Activated T-cell treated with anti-CD3 and anti-CD28 coated beads for 24 hours (primary cell): Measurements from ENCODE around the gene CTRB1.

ENCODE experiments used
- DNase-seq: peaks from one replicate; pipeline ENCODE4 v3.0.0-alpha.2; 2020; ENCODE audit warnings: low read depth

The CTRB1 gene

DNA sequence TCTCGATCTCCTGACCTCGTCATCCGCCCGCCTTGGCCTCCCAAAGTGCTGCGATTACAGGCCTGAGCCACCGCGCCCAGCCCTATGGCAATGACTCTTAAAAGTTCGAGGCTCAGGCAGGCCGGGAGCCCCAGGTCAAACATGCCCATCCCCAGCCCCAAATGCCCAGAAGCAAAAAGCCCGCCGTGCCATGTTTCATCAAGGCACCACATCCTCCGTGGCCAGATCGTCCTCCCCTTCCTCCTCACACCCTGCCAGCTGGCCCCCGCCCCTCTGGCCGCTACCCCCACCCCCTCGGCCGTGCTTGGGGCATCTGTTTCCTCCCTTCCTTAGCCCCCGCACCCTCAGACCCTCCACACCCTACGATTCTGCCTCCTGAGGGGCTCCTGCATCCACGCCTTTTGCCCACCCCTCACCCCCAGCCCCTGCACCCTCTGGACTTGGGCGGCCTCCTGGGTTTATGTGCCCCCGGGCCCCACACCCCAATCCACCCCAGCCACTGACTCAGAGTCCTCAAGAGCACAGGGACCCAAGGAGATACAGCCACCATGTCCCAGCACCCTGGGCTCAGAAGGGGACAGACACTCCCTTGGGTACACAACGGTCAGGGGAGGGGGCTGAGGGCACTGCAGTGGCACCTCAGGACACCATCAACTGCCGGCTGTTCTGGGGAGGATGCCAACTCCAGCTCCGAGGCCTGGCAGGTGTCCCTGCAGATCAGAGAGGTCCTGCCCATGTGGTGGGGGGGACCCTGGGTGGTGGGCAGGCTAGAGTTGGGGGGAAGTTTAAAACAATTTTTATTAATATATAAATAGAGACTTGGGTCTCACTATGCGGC is 7.1 kb downstream of the CTRB1 start:
- no peak for DNase-seq

DNA sequence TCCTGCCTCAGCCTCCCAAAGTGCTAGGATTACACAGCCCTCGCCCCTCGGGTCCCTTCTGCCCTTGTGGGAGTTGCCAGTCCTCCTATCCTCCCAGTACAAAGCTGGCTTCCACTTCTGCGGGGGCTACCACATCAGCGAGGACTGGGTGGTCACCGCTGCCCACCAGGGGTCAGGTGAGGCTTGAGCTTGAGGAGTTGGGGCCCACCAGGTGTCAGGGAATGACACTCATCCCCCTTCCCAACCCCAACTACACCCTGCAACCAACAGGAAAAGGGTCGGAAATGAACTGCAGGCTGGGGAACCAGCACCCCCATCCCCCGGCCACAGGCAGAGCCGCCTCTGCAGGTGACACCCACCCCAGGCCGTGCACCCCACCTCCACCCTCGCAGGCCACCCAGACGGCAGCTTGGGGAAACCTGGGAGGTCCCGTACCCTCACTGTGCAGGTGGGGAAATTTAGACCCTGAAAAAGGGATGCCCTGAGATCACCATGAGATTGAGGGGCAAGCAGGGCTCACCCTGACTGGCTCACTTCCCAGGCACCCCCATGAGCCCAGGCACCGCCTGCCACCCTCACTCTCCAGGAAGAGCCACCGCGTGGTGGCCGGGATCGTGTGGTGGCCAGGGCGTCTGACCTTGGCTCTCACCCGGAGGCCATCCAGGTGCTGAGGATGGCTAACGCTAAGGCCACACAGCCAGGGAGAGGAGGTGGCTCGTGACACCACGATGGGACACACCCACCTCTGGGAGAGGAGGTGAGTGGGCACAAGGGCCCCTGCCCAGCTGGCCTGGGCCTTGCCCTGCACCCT is 8.0 kb downstream of the CTRB1 start:
- no peak for DNase-seq

DNA sequence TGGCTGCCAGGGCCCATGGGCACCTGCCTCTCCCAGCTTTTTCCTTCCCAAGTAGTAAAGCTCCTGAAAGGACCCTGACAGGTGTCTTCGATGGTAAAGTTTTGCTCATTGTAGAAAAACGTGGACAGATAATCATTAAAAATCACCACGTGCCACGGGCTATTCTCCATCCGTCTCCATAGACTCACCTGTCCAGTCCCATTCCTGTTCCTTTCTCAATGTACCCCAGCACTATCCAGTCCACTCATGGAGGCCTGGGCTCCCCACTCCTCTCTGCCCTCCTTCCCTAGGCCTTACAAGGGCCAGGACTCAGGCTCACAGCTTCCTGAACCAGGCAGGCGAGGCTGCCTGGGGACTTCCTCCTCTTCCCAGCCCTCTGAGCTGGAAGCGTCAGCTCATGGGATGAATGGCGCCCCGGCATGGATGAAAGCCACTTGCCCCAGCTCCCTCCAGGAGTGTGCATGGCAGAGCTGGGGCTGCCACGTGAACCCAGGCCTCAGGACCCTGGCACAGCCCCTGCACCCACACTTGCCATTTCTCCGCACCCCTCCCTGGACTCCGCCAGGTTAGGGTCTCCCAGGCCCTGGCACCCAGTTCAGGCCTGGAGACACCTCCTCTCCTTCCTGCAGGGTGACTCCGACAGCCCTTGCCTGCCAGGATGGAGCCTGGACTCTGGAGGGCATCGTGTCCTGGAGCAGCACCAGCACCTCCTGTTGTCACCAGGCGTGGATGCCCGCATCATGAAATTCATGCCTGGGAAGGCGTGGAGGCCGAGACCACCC is 8.8 kb downstream of the CTRB1 start:
- no peak for DNase-seq

DNA sequence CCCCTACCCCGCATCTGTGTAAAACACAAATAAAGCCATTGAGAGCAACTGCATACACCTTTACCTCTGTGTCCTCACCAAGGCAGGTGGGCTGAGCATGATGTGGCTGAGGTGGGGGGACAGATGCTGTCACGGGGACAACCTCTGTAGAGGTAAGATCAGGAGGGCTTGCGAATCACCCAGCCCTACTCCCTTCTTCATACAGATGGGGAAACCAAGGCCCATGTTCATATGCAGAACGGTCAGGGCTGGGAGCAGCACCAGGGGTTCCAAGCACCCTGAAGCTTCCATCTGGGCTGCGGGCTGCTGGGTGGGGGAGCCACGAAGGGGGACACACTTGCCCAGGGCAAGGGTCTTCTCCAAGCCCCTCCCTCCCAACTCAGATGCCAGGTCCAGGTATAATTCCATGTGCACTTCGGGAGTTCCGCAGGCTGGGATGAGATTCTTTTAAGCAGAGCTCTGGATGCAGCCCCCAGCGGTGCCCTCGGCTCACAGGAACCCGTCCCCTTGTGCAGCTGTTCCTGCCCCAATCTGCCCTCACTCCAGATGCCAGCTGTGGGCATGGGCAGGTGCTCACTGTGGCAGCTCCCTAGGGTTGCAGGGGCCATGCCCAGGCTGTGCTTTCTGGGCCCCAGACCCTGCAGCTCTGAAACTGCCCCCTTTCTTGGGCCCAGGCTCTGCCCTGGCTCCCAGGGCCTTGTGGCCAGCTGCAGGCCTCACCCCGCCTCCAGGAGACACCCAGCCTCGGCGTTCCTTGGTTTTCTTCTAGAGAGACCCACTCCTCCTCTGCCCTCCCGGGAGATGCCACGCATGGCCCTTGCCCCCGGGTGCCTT is 9.6 kb downstream of the CTRB1 start:
- no peak for DNase-seq

DNA sequence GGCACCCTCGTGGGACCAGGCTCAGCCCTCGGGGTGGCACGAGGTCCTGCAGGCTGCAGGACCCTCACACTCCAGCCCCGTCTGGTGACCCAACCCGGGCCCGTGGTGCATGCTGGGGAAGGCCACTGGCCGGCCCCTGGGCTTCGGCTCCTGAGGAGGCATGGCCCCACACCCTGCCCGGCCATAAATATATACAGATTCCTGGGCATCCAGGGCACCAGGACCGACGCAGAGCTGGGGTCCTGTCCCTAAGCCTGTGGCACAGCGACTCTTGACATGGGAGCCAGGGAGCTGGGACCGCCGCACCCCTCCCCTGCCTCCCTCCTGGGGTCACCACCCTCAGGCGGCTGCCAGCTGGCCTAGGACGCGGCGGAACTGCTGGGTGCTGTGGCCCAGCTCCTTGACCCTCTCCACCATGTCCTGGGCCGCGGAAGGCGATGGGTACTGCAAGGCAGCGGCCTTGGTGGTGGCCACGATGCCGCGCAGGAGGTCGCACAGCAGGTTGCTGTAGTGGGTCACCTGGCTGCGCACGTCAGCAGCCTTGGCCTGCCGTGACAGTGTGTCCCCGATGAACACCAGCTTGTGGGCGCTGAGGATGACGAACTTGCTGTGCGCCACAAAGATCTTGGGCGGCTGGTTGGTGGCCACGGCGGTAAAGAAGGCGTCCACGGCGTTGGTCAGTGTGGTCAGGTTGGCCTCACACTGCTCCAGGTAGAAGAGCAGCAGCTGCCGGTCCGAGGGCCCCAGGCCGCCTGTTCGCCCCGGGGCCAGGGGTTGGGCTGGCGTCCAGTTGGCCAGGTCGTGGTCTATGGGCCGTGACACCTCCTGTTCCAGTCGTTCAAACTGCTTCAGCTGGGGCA is 10.6 kb downstream of the CTRB1 start:
- no peak for DNase-seq

DNA sequence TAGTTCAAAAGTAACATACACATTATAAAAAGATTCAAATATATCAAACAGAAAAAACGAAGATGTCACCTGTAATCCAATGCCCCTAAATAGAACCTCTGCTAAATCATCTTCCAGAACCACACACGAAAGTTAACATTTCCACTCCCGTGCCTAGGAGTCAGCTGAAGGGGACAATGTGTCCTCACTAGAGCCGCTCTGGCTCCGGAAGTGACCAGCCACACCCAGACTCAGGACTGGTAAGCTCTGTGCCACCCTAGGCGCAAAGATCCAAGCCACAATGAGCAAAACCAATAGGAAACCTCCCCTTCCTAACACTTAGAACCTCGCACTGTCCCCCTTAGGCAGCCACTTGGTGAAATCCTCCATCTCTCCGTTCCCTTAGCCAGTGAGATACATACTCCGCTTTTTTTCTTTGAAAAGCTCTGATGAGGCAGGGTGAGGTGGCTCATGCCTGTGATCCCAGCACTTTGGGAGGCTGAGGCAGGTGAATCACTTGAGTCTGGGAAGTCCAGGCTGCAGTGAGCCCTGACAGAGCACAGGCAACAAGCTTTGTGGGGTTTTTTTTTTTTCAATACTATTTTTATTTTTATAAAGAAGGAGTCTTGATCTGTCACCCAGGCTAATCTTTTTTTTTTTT is 11.8 kb downstream of the CTRB1 start:
- no peak for DNase-seq

DNA sequence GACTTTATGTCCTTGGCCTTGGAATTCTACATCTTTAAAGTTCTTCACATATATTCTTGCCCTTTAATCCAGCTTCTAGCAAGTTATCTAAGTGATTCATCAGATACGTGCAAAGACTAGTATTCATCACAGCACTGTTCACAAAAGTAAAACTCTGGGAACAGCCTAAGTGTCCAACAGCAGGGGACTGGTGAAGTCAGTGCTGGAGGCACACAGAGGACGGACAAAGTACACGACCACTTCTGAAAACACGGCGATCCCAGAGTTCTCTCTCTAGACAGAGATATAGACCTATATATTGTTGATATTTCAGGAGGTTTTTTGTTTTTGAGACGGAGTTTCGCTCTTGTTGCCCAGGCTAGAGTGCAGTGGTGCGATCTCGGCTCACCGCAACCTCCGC is 12.8 kb downstream of the CTRB1 start:
- DNase-seq, result no peak

DNA sequence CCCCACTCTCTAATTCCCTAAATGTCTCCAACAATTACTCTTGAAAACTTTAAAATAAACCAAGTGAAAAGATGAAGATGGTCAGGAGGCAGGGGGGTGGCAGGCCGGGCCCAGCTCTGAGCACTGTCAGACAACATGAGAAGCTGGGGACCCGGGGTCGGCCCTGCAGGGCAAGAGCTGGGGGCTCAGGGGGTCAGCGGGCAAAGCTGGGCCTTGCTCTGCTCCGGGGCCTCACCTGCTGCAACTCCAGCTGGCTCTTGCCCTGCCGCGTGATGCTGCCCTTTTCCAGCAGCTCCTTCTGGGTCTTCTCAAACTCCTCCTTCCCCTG is 14.8 kb downstream of the CTRB1 start:
- DNase-seq, result no peak

DNA sequence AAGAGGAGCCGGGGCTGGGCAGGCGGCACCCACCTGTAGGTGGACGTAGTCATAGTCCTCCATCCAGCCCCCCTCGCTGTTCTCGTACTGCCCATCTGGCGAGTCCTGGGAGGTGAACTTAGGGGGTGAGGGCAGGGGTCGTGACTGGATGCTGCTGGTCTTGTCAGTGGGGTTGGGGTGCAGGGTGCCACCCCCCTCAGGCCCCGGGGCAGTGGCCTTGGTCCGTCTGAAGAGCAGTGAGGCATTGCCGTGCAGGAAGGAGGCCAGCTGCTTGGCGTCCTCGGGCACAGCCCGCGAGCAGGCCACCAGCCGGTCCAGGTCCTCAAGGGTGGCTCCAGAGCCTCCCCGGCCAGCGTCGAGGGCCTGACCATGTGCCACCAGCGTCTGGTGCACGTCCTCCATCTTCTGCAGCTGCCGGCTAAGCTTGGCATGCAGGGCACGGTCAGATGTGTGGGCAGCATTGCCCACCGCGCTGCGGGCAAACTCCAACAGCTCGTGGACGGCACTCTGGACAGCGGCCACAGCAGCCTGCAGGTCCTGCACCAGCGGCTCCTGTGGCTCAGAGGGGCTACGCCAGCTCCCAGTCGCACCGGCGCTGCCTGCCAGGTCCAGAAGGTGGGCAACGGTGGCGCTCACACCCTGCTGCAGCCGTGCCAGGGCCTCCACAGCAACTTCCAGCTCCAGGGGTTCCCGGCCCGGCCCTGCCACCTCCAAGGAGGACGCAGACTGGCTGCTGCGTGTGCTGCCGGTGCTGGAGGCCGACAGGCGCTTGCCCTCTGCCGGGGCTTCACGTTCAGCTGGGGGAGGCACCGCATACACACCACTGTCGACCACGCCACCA is 16.3 kb downstream of the CTRB1 start:
- no peak for DNase-seq

DNA sequence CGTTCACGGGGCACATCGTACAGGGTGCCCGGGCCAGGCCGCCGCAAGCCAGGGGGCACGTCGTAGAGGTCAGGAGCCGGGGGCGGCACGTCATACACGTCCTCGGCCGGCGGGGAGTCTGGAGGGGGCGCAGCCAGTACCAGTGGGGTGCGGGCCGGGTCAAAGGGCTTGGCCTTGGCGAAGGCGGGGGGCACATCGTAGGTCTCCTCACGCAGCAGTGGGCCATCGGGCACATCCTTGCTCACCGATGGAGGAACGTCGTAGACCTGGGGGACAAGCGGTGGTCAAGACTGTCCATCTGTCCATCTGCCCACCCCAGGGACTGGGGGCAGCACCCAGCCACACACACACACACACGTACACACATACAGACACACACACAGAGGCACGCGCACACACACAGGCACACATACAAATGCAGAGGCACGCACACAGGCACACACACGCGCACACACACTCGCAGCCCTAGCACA is 17.0 kb downstream of the CTRB1 start:
- no peak for DNase-seq

DNA sequence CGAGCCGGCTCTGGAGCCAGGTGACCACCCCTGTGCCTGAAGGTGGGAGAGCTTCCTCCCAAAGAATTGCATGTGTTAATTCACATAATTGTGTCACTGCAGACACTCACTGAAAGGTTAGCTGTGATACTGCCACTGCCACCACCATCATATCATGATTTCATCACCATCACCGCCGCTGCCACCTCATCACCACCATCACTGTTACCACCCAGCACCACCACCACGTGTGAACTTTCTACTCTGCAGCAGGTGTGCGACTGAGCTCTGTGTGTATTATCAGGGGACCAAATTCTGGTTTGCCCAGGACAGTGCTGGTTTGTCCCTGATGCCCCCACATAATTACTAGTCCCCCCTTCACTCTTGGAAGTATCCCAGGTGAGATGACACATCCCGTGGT is 17.4 kb downstream of the CTRB1 start:
- DNase-seq, result no peak

DNA sequence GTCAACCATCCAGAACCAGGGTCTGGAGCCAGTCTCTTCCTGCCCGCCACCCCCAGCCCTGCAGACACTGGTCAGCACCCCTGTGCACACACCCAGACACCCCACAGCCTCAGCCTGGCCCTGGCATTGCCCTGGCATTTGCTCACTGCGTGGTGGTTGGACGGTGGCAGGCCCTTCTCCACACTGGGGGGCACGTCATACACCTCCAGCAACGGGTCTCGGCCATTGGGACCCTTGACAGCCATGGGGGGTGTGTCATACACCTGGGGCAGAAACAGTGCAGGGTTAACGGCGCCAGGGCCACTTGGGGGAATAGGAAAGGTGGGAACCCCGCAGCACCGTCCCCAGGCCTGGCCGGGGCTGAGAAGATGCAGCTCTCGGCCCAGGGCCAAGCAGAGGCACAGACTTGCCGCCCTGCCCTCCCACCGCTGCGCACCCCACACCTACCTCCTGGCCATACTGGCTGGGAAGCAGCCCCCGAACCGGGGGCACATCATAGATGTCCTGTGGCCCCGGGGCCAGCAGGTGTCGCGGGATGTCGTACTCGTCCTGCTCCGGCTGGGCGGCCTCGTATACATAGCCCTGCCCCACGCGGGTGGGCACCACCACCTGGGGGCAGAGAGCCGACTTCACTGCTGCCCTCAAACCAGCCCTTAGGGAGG is 18.1 kb downstream of the CTRB1 start:
- DNase-seq, result no peak

DNA sequence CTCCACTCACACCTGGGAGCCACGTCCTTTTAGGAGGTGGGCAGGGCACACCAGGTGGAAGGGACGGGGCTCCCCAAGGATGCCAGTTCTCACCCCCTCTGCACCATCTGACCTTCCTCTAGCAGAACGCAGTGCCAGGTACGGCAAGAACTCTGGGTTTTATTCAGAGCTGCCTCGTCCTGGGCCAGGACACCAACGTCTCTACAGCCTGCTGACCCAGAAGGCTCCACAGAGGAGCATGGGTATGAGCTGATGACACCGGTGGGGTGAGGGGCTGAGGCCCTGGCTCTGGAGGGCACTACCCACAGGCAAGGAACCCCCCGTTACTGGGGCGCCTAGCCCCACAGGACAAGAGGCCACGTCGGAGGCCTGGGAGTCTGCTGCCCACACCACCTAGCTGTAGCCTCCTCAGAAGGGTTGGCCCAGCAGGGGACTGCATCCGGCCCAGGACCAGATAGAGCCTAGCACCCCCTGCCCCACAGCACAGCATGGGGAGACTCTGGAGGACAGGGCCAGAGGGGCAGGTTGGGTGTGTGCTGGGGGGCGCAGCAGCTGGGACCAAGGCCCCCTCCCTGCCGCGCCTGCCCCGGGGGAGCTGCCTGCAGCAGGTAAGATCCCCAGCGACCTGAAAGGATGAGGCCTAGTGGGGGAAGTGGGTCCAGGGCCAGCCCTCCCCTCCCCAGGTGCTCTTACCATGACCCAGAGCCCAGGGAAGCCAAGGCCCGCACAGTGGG is 18.8 kb downstream of the CTRB1 start:
- no peak for DNase-seq

DNA sequence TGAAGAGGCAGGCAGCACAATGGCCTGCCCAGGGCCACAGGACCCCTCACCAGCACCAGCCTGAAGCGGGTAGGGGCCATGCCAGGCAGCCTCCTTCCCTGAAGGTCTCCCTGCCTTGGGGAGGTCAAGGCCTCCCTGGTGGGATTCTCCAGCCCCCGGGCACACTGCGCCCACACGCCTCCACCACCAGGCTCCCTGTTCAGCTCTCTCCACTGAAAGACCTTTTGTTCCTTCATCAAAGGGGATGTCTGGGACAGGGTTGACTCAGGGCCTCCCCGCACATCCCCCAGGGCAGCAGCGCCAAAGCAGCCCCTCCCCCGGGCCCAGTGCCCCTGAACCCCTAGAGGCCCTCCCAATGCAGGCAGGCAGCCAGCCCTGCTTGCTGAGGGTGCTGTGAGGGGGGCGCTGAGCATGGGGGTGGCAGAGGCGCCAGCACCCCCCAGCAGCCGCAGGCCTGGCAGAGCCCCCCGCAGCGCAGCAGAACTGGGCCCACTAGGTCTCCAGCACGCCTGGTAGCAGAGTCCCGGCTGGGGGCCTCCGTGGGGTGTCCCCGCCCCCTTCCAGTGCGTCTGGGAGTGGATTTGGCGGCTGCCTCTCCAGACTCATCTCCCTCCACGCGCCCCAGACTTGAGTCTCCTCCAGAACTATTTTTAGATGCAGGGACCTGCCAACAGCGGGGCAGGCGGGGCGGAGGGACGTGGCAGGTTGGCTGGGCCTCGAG is 19.5 kb downstream of the CTRB1 start:
- DNase-seq, result no peak

DNA sequence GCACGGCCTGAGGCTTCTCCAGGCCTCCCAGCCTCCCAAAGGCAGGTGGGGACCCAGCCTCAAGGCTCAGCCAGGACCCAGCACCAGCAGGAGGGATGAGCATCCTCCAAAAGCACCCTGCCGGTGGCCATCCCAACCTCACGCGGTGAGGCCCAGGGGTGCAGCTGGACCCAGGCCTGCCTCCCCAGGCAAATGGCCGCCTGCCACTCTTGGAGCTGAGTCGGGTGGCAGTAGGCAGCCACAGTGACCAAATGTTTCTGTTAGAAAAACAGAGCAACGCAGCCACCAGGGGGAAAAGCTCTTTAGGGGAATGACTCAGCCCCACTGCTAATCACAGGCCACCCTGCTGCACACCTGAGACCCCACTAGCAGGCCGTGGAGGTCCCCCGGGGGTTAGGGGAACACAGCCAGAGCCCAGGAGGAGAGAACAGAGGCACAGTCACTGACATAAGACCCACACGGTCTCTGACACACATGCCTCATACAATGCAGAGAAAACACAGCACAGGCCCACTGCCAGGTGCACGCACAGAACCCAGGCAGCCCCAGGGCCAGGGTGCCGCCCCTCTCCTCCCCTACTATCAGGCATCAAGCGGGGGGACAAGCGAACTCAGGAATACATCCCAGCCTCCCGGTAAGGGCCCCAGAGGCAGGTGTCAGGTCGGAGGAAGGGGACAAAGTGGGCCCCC is 20.2 kb downstream of the CTRB1 start:
- no peak for DNase-seq

DNA sequence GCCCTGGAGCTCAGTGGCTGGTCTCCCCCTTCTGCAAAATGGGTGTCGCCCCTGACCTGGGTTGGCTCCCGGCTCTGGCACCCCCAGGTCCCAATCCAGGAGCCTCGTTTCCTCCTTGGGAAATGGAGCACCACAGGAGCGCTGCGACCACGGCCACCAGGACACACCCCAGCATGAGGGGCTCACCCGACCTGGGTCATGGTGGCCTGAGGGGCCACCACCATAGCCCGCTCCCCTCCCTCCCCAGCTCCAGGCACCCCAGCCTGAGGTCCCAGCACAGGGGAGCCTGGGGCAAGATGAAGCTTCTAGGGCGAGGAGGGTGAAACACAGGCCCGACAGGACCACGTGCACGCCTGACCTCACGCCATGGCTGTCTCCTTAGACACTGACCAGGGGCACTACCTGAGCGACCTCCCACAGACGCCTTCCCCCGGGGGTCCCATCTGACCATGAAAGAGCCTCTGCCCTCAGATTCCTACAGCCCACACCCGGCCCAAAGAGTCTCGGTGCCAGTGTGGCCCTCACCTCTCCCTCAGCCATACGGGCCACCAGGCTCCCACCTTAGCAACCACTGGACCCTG is 20.8 kb downstream of the CTRB1 start:
- DNase-seq, result no peak
